T-helper 17 cell (primary cell): ENCODE results near the gene HEY2. TPM values are rescaled to one million over a fixed set of nuclear protein-coding genes. Genes with fewer than 3 reads are reported as not detected.
"Not testable (repeated sequence)": the region's sequence is repeated elsewhere in the genome, so short reads cannot be mapped to it uniquely, and the experiment has no call there.

Experiments
- ATAC-seq: fragments of 150-1000 bp; cut with Tn5 transposase; 2 replicates; pipeline ENCODE4 v1.10.0; 2021; ENCODE audit warnings: mild to moderate bottlenecking, moderate library complexity
- DNase-seq, 3 donors: peaks; one replicate each; pipeline versions ENCODE4 v3.0.0 to v3.0.0-alpha.2; 2020 to 2021
- H3K9me3 ChIP-seq: one replicate; pipeline ENCODE4 v1.7.0; 2013; ENCODE audit warnings: low read length, mild to moderate bottlenecking; ENCODE audit not compliant: control insufficient read depth, poor library complexity, severe bottlenecking
- H3K27ac Mint-ChIP-seq: one replicate; pipeline ENCODE4 v1.8.0; 2022; ENCODE audit warnings: mild to moderate bottlenecking, moderate library complexity, mixed read lengths
- H3K27me3 Mint-ChIP-seq: one replicate; pipeline ENCODE4 v1.8.0; 2022; ENCODE audit warnings: mixed read lengths
- H3K36me3 Mint-ChIP-seq: one replicate; pipeline ENCODE4 v1.8.0; 2022; ENCODE audit warnings: low read depth, mixed read lengths
- H3K4me1 Mint-ChIP-seq: one replicate; pipeline ENCODE4 v1.8.0; 2022; ENCODE audit warnings: mild to moderate bottlenecking, mixed read lengths
- H3K4me3 Mint-ChIP-seq: one replicate; pipeline ENCODE4 v1.8.0; 2022; ENCODE audit warnings: mild to moderate bottlenecking, moderate library complexity, mixed read lengths
- total RNA-seq, 4 donors: library from RNA in 2 of 4; stranded (reverse) in 2 of 4; gene quantifications; one replicate each; pipeline ENCODE4 v1.2.3 and lab custom pipeline; 2022 to 2026

Gene HEY2
- under 1 TPM in 1 of 2 donors, not detected in 1; 0.23 TPM for total RNA-seq
- 0 to 0.15 reads per million in 2 donors for total RNA-seq (lab: John Stamatoyannopoulos, UW)

DNA sequence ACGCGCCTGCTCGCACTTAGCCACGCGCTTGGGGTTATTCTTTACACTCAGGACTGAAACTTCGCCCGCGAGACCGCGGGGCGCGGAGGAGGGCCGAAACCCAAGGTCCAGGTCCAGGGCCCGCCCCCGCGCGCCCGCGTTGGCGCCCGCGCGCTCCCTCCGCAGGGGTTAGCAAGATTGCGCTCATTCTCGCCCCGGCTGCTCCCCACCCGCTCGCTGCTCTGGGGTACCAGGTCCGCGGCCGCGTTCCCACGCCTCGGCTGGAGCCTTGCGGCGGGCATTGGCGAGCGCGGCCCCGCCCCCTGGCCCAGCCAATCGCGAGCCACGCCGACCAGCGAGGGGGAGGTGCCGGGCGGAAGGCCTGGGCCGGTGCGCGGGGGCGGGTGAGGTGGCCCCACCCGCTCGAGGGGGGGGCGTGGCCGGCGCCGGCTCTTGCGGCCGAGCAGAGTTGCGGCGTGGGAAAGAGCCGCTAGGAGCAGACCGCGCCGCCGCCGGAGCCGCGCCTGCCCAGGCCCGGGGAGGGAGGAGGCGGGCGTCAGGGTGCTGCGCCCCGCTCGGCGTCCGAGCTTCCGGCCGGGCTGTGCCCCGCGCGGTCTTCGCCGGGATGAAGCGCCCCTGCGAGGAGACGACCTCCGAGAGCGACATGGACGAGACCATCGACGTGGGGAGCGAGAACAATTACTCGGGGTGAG is at the start of gene HEY2:
Gene HEY2 (plus strand): TSS at position 460 of the 692 bp plus-strand sequence. CDS start 145 bp downstream, at position 605.
- DNase-seq (peak; percentile 71 to 82 (median 78)), ATAC-seq (peak; percentile 86)
- Mint-ChIP-seq H3K4me1 (peaks cover 31% of the 10 kb centered on the region), H3K36me3 (peaks cover 6% of the 10 kb centered on the region), H3K27me3 (peaks cover 56% of the 10 kb centered on the region), H3K27ac (peak within 1 kb of the TSS; percentile 54), H3K4me3 (peak within 1 kb of the TSS; percentile 92)
- no peaks in the 10 kb centered on the region for H3K9me3 ChIP-seq

DNA sequence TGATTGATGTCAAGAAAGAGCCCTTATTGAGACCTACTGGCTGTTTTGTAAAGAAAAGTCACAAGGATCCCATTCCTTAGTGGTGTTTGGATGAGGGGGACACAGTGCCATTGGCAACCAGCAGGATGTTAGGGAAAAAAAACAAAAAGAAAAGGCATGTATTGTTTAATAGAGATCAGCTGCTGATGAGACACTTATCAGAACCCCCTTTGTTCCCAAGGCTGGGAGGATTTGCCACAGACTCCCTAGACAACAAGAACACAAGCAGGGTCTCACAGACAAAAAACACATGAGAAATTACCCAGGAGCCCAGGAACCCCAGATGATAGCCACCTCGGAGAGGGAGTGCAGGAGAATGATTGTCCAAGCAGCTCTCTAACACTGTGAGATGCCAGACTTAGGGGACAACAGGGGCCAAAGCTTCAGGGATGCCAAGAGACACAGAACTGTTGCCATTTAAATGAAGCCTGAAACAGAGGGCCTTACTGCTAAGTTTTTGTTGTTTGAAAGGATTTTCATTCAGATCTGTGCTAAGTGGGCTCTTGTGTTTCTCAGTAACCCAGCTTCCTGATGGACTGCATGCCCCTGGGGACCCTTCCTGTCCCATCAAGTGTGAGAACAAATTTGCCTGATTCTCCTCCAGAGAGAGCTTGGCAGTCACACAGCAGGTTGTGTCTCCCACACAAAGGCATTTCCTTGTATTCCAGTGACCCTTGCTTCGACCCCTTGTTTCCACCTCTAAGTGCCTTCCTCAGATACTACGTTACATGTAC is 48.7 kb upstream of the HEY2 start:
- Mint-ChIP-seq H3K27ac (no peak overlapping the region), H3K27me3 (peaks cover 6% of the 10 kb centered on the region), H3K4me3 (no peak overlapping the region), H3K4me1 (no peaks in the 10 kb centered on the region), H3K36me3 (no peaks in the 10 kb centered on the region)
- H3K9me3 ChIP-seq, result no peaks in the 10 kb centered on the region
- ATAC-seq, result no peak
- DNase-seq, result no peak

DNA sequence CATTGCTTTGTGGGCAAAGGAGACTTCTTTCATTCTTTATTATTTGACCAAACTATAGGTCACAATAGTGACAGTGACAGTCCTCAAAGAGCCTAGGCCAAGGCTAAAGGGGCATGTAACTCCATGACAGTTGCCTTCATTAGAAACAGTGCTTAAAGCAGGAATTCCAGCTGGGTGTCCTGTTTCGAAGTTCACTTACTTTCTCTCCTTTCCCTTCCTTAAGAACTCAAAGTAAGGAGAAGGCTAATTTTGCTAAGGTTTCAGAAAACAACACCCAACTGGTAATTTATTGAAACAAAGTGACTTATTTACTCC is 48.1 kb upstream of the HEY2 start:
- Mint-ChIP-seq H3K4me1 (no peaks in the 10 kb centered on the region), H3K27me3 (peaks cover 11% of the 10 kb centered on the region), H3K4me3 (no peak overlapping the region), H3K36me3 (no peaks in the 10 kb centered on the region), H3K27ac (no peak overlapping the region)
- DNase-seq, result no peak
- H3K9me3 ChIP-seq, result no peaks in the 10 kb centered on the region
- no peak for ATAC-seq

DNA sequence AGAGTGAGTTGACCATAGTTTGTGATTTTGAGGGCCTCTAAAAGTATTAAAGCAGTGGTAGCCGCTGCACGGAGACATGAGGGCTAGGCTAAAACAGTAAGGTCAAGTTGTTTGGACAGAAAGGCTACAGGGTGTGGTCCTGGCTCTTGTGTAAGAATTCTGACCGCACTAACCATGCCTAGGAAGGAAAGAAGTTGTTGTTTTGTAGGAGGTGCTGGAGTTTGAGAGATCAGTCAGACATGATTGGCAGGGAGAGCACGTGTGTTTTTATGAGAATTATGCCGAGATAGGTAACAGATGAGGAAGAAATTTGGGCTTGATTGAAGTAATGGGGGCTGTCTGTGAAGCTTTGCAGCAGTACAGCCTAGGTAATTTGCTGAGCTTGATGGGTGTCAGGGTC is 45.5 kb upstream of the HEY2 start:
- H3K27me3 Mint-ChIP-seq, result peaks cover 15% of the 10 kb centered on the region
- not testable (repeated sequence) for DNase-seq, H3K9me3 ChIP-seq, H3K36me3 Mint-ChIP-seq, ATAC-seq, H3K27ac Mint-ChIP-seq, H3K4me3 Mint-ChIP-seq, H3K4me1 Mint-ChIP-seq

DNA sequence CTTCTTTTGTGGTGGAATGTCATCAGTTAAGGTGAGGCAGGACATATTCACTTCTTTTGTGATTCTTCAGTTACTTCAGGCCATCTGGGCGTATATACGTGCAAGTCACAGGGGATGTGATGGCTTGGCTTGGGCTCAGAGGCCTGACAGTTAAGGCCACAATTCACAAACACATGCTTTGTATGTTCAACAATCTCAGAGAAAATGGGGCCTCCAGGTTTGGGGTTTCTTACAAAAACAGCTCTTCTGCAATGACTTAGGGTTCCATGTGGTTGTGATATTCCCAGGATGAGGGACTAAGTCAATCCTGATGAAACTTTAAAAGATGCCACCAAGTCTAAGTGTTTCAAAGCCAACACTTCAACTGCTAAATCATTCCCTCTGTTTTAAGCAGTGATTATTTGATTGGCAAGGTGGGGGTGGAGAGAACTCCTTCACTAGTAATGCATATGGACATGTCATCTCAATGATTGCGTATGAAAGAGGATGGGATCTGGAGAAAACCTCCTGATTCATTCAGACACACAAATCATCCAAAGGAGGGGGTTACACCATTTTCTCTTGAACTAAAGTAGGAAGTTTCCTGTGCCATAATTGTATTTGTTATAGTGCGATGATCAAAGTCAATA is 41.7 kb upstream of the HEY2 start:
- ATAC-seq (no peak), DNase-seq (no peak)
- H3K9me3 ChIP-seq, result no peaks in the 10 kb centered on the region
- Mint-ChIP-seq H3K27ac (no peak overlapping the region), H3K36me3 (no peaks in the 10 kb centered on the region), H3K4me3 (no peak overlapping the region), H3K4me1 (no peaks in the 10 kb centered on the region), H3K27me3 (peaks cover 15% of the 10 kb centered on the region)

DNA sequence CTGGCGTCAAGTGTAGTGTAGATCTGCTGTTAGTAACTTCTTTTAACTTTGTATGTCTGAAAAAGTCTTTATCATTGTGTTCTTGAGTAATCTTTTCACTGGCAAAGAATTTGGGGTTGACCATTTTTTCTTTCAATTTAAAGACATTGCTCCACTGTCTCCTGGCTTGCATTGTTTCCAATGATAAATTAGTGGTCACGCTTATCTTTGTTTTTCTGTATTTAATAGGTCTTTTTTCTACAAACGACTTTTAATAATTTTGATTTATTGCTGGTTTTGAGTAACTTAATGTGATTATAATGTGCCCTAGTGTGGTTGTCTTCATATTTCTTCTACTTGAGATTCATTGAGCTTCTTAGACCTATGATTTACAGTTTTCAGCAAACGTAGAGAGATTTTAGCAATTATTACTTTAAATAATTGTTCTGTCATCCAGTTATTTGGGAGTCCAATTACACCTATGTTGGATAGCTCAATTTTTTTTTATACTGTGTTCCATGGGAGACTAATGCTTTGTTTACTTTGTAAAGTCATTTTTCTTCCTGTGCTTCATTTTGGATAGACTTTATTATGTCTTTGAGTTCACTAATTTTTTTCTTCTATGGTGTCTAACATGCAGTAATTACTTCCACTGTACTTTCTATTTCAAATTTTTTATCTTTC is 38.3 kb upstream of the HEY2 start:
- Mint-ChIP-seq H3K4me3 (no peak overlapping the region), H3K4me1 (peaks cover 3% of the 10 kb centered on the region), H3K27me3 (peaks cover 11% of the 10 kb centered on the region), H3K27ac (no peak overlapping the region), H3K36me3 (no peaks in the 10 kb centered on the region)
- no peaks in the 10 kb centered on the region for H3K9me3 ChIP-seq
- ATAC-seq, result no peak
- DNase-seq, result no peak

DNA sequence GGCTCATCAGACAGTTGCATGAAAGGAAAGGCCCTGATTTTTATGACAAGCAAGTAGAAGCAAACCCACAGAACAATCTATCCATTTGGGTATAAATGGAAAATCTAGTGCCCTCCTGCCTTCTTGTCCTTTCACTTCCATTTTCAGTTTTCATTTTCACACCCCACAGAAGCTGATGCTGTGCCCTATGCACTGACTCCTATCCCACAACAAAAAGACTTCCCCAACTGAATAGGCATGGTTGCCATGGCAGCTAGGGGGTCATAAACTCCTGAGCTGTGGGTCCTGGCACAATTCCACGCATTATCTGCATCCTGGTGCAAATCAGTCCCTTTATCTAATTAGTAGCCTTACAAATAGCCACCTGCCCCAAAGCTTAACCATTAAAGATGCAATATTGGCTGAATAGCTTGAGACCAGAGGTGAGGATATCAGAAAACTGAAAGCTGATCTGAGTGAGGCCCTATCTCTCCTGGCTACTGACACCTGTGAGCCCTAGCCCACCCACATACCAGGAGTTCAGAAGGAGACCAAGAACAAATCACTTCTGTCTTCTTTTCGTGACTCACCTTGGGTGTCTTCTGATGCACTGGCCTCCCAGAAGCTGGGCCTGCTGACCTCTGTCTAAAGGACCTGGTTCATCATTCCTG is 34.9 kb upstream of the HEY2 start:
- DNase-seq, result no peak
- no peak for ATAC-seq
- no peaks in the 10 kb centered on the region for H3K36me3 Mint-ChIP-seq
- H3K4me3 Mint-ChIP-seq, result no peak overlapping the region
- no peak overlapping the region for H3K27ac Mint-ChIP-seq
- H3K4me1 Mint-ChIP-seq, result peaks cover 3% of the 10 kb centered on the region
- H3K9me3 ChIP-seq, result no peaks in the 10 kb centered on the region
- H3K27me3 Mint-ChIP-seq, result no peaks in the 10 kb centered on the region

DNA sequence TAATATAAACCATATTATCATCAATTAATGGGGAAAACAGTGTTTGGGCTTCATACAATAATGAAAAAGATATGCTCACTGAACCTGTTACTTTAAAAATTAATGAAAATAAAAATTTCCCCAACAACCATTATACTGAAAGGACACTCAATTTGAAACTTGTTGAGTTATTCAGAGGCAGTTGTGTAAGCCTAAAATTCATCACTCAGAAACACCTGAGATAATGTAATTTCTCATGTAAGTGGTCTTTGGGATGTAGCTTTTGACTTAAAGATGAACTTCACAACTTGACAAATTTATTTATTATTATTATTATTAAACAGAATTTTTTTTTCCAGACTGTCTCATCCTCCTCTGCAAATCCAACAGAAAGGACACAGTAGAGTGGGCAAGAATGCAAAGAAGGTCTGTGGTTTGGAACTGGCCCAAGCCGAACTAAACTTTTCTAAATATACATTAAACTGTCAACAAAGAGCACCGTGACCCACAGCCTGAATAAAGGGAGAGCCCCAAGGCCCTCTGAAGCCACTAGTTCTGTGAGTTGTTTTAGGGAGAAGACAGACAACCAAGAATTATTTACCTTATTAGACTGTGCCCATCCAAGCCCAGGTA is 32.2 kb upstream of the HEY2 start:
- Mint-ChIP-seq H3K36me3 (no peaks in the 10 kb centered on the region), H3K27me3 (peaks cover 12% of the 10 kb centered on the region), H3K27ac (no peak overlapping the region), H3K4me1 (peaks cover 3% of the 10 kb centered on the region), H3K4me3 (no peak overlapping the region)
- H3K9me3 ChIP-seq, result no peaks in the 10 kb centered on the region
- ATAC-seq (no peak), DNase-seq (no peak)

DNA sequence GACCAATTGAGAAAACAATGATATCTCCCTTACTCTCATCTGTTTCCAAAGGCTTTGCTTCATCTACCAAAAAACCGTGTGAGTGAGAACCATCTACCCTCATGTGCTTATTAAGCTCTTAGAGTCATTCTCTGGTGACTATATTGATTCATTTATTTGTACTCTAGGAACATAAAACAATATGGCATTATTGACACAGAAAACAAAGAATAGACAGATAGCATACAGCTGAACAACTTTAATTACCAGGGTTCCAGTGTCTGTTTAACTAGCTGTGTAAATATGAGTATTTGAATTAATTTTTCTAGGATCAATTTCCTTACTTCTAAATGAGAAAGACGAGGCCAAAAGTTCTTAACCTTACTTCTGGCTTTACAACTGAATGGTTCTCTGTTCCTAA is 31.3 kb upstream of the HEY2 start:
- no peak overlapping the region for H3K4me3 Mint-ChIP-seq
- H3K27ac Mint-ChIP-seq, result no peak overlapping the region
- peaks cover 21% of the 10 kb centered on the region for H3K27me3 Mint-ChIP-seq
- H3K4me1 Mint-ChIP-seq, result peaks cover 3% of the 10 kb centered on the region
- ATAC-seq, result no peak
- H3K9me3 ChIP-seq, result no peaks in the 10 kb centered on the region
- peaks cover 2% of the 10 kb centered on the region for H3K36me3 Mint-ChIP-seq
- DNase-seq, result no peak

DNA sequence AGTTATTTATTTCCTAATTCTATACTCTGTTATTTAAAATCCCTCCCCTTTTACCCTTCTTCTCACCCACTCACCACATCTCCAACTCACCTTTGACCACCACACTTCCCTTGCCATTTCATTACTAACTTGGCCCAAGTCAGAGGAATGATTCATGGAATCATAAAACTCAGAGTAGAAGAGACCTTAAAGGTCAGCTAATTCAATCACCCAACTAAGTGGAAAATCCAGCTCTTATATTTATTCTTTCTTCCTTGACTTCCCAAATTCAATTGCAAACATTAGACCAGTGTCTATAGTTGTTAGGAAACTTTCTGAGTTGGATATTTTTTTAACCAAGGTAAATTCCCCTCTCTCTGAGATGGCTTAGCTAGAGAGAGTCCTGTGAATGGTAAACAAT is 26.5 kb upstream of the HEY2 start:
- Mint-ChIP-seq H3K27ac (no peak overlapping the region), H3K4me1 (no peaks in the 10 kb centered on the region), H3K36me3 (peaks cover 2% of the 10 kb centered on the region), H3K27me3 (peaks cover 48% of the 10 kb centered on the region), H3K4me3 (no peak overlapping the region)
- H3K9me3 ChIP-seq, result no peaks in the 10 kb centered on the region
- DNase-seq (no peak), ATAC-seq (no peak)

DNA sequence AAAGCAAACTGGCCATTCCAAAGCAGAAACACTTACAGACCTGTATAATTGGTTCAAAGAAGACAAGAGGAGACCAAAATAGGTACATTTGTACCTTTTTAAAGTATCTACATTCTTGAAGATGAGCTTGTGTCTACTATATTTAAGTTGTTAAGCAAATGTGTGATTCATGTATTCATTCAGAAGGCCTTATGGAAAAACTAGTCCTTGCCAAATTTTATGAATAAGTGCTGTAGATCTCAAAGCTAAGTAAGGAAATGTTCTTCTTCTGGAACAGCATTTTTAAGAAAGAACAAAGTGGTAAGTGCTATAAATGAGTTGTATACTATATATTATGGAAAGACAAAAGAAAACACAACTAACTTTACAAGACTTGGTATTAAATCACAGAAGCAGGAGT is 22.2 kb upstream of the HEY2 start:
- H3K4me1 Mint-ChIP-seq, result no peaks in the 10 kb centered on the region
- H3K9me3 ChIP-seq, result no peaks in the 10 kb centered on the region
- no peak overlapping the region for H3K4me3 Mint-ChIP-seq
- no peak overlapping the region for H3K27ac Mint-ChIP-seq
- no peak for DNase-seq
- peaks cover 71% of the 10 kb centered on the region for H3K27me3 Mint-ChIP-seq
- ATAC-seq, result no peak
- H3K36me3 Mint-ChIP-seq, result peaks cover 4% of the 10 kb centered on the region

DNA sequence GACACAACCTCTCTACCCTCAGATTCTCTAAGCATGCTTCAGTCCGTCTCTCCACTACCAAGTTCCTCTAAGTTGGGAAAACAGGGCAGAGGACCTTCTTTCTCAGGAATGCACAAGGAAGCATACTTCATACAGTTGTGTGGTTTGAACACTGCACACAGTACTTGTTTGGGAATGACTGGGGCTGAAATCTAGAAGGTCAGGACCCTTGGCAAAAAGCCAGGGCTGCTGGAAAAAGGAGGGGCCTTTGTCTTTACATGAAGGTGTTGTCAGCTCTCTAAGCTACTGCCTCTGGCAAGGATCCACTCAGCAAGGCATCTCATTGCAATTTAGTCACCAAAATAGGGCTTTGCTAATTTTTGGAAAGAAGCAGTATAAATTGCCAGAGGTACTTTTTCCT is 20.7 kb upstream of the HEY2 start:
- Mint-ChIP-seq H3K27me3 (peaks cover 71% of the 10 kb centered on the region), H3K36me3 (peaks cover 4% of the 10 kb centered on the region), H3K4me3 (no peak overlapping the region)

More for the DNA sequence above, 20.7 kb upstream of the HEY2 start:
- Mint-ChIP-seq H3K27ac (no peak overlapping the region), H3K4me1 (no peaks in the 10 kb centered on the region)
- no peaks in the 10 kb centered on the region for H3K9me3 ChIP-seq
- ATAC-seq (no peak), DNase-seq (no peak)
